ENCODE measurements around the gene HSPA12A.

Gene HSPA12A

GRCh38 chr10:116690356-116691322 is 51.7 kb downstream of the HSPA12A start:
- no peak for DNase-seq (ENCODE audit: low read depth)

- no peak for DNase-seq (ENCODE audit: low read depth)
Measured at GRCh38 chr10:116689744-116690143, 52.6 kb downstream of the HSPA12A start.

- DNase-seq (ENCODE audit: low read depth), result no peak
Measured at GRCh38 chr10:116688741-116689495, 53.4 kb downstream of the HSPA12A start.

GRCh38 chr10:116688241-116688711 is 54.1 kb downstream of the HSPA12A start:
- peak; percentile 27 for DNase-seq (ENCODE audit: low read depth)

- no peak for DNase-seq (ENCODE audit: low read depth)
Measured at GRCh38 chr10:116687633-116688032, 54.7 kb downstream of the HSPA12A start.

GRCh38 chr10:116686632-116687031 is 55.7 kb downstream of the HSPA12A start:
- no peak for DNase-seq (ENCODE audit: low read depth)

GRCh38 chr10:116685807-116686206 is 56.6 kb downstream of the HSPA12A start:
- no peak for DNase-seq (ENCODE audit: low read depth)

- no peak for DNase-seq (ENCODE audit: low read depth)
Measured at GRCh38 chr10:116684781-116685180, 57.6 kb downstream of the HSPA12A start.

- DNase-seq (ENCODE audit: low read depth), result no peak
Measured at GRCh38 chr10:116683821-116684220, 58.5 kb downstream of the HSPA12A start.

GRCh38 chr10:116683166-116683565 is 59.2 kb downstream of the HSPA12A start:
- DNase-seq (ENCODE audit: low read depth), result no peak

- DNase-seq (ENCODE audit: low read depth), result no peak
Measured at GRCh38 chr10:116679351-116679750, 63.0 kb downstream of the HSPA12A start.

- no peak for DNase-seq (ENCODE audit: low read depth)
Measured at GRCh38 chr10:116676633-116677032, 65.7 kb downstream of the HSPA12A start.

GRCh38 chr10:116676118-116676517 is 66.2 kb downstream of the HSPA12A start:
- DNase-seq (ENCODE audit: low read depth), result no peak

- DNase-seq (ENCODE audit: low read depth), result no peak
Measured at GRCh38 chr10:116674901-116675423, 67.4 kb downstream of the HSPA12A start.

- no peak for DNase-seq (ENCODE audit: low read depth)
Measured at GRCh38 chr10:116673866-116674265, 68.5 kb downstream of the HSPA12A start.

- DNase-seq (ENCODE audit: low read depth), result no peak
Measured at GRCh38 chr10:116672891-116673290, 69.5 kb downstream of the HSPA12A start.

- DNase-seq (ENCODE audit: low read depth), result no peak
Measured at GRCh38 chr10:116671274-116671926, 71.0 kb downstream of the HSPA12A start.

GRCh38 chr10:116670706-116671105 is 71.7 kb downstream of the HSPA12A start:
- DNase-seq (ENCODE audit: low read depth), result no peak

- no peak for DNase-seq (ENCODE audit: low read depth)
Measured at GRCh38 chr10:116669832-116670644, 72.3 kb downstream of the HSPA12A start.

- DNase-seq (ENCODE audit: low read depth), result no peak
Measured at GRCh38 chr10:116669080-116669479, 73.3 kb downstream of the HSPA12A start.

GRCh38 chr10:116668446-116668845 is 73.9 kb downstream of the HSPA12A start:
- DNase-seq (ENCODE audit: low read depth), result no peak

Data from GM04503 (cell line).